Stomach (tissue), 9 donors: Measurements from ENCODE around the gene CDH12. TPM values are rescaled to one million over a fixed set of nuclear protein-coding genes. Genes with fewer than 3 reads are reported as not detected.
A peak's percentile ranks its signal among the peaks of the same experiment; 100 is the strongest.

Experiments used
- DNase-seq, 2 donors: peaks; one replicate each; pipeline versions ENCODE4 v3.0.0 to v3.0.0-alpha.2; 2013 to 2019
- H3K27ac ChIP-seq, 5 donors: fragments of 200-600 bp in 4 of 5; sonication (generic) in 4 of 5; one replicate each; pipeline ENCODE4 v1.5.1; 2013 to 2019; ENCODE audit warnings: mild to moderate bottlenecking in 1 of 5, moderate library complexity in 1 of 5
- H3K27me3 ChIP-seq, 3 donors: fragments of 200-600 bp; sonication (generic); one replicate each; pipeline ENCODE4 v1.5.1; 2017 to 2019; ENCODE audit warnings: mixed run types in 1 of 3
- H3K36me3 ChIP-seq, 4 donors: fragments of 200-600 bp; sonication (generic); 1 replicate in 3 of 4; 2 replicates in 1 of 4; pipeline ENCODE4 v1.5.1; 2016 to 2019
- H3K4me1 ChIP-seq, 4 donors: fragments of 200-600 bp; sonication (generic); one replicate each; pipeline ENCODE4 v1.5.1; 2016 to 2019
- H3K4me3 ChIP-seq, 4 donors: fragments of 200-600 bp; sonication (generic) in 3 of 4; one replicate each; pipeline ENCODE4 v1.5.1; 2016 to 2019; ENCODE audit warnings: mild to moderate bottlenecking in 1 of 4
- H3K9me3 ChIP-seq, 4 donors: fragments of 200-600 bp; sonication (generic); one replicate each; pipeline ENCODE4 v1.5.1; 2016 to 2019
- EP300 ChIP-seq: sonication (generic); formaldehyde crosslinking; IDR thresholded peaks from one replicate; pipeline ENCODE4 v1.6.1; 2017; ENCODE audit warnings: antibody characterized with exemption
- POLR2A ChIP-seq, 4 donors: fragments of 450-650 bp; IDR thresholded peaks; one replicate each; pipeline ENCODE4 v1.6.1; 2016; ENCODE audit warnings: antibody characterized with exemption in 4 of 4, control low read depth in 2 of 4, mild to moderate bottlenecking in 1 of 4, moderate library complexity in 1 of 4
- POLR2AphosphoS5 ChIP-seq, 3 donors: sonication (generic); formaldehyde crosslinking; IDR thresholded peaks; one replicate each; pipeline ENCODE4 v1.6.1; 2016; ENCODE audit warnings: antibody characterized with exemption in 3 of 3
- WGBS, 5 donors: extraction: QIAGEN DNeasy Blood & Tissue Kit in 3 of 5; methylation state at CpG; one replicate each; pipeline versions ENCODE4 v1.1.5 to v1.1.7; 2013 to 2018; 5-methylcytosine and 5-hydroxymethylcytosine counted together
- intact Hi-C: fragments of 100-400 bp; cut with DNase I; formaldehyde crosslinking; loops from one replicate; pipeline ENCODE4 v1.15.1; 2023; ENCODE audit warnings: low total_unique reads
- polyA plus RNA-seq, 3 donors: library from polyadenylated mRNA; stranded (reverse); fragments of 200-250 nt; gene quantifications; one replicate each; pipeline ENCODE4 v1.2.3, GENCODE V29; 2013
- total RNA-seq, 5 donors: library from RNA; depleted of rRNA; stranded (reverse); fragments of >200 nt; gene quantifications; one replicate each; pipeline versions ENCODE4 v1.1.0 to v1.2.3, GENCODE V29; 2014 to 2016
- TF ChIP-seq, protein P1 (sequence below), 7 experiments: fragments of 450-650 bp in 4 of 7; fragments of 200-600 bp in 3 of 7; sonication (generic) in 3 of 7; IDR thresholded peaks; one replicate each; pipeline ENCODE4 v1.5.1; 2016 to 2019; ENCODE audit warnings: antibody characterized with exemption in 7 of 7, control low read depth in 2 of 7, mild to moderate bottlenecking in 1 of 7
- donor health status: healthy with polysubstance abuse.
- donor health status: Bipolar disorder and iron deficiency.
- donor health status: healthy.

The CDH12 gene
- total and polyA plus RNA-seq, 8 donors, result 0.76 to 1.3 TPM; not detected in 6

DNA sequence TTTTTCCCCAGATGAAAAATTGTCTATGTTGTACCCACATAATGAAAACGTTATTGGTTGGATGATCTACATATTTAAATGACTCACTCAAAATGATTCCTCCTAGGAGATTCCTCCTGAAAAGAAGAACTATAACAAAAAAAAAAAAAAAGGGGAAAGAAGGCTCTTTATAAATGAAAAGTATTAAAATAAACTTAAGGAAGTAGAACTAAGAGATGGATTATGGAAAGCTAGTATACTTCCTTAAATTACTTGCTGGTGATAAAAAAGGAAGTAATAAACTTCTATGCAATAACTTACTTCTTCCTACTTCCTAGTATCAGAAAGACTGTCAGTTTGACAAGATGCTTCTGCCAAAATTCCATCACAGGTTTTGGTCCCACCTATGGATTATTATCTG is 1087.7 kb downstream of the CDH12 start:
- no peak for DNase-seq
- 19 to 38% (median 29%) methylated on average over 1 of the region's 1 CpG for WGBS, 5 donors
- Histone ChIP-seq H3K27ac (no peak overlapping the region), H3K27me3 (no peaks in the 10 kb centered on the region), H3K9me3 (no peaks in the 10 kb centered on the region), H3K4me3 (no peak overlapping the region), H3K4me1 (no peaks in the 10 kb centered on the region), H3K36me3 (no peaks in the 10 kb centered on the region)
- no peak for TF ChIP-seq POLR2AphosphoS5 (IDR thresholded peaks at IDR 0.05)
- no peak for TF ChIP-seq POLR2A (IDR thresholded peaks at IDR 0.05)
- no peak for TF ChIP-seq EP300
- TF ChIP-seq, protein P1, sequence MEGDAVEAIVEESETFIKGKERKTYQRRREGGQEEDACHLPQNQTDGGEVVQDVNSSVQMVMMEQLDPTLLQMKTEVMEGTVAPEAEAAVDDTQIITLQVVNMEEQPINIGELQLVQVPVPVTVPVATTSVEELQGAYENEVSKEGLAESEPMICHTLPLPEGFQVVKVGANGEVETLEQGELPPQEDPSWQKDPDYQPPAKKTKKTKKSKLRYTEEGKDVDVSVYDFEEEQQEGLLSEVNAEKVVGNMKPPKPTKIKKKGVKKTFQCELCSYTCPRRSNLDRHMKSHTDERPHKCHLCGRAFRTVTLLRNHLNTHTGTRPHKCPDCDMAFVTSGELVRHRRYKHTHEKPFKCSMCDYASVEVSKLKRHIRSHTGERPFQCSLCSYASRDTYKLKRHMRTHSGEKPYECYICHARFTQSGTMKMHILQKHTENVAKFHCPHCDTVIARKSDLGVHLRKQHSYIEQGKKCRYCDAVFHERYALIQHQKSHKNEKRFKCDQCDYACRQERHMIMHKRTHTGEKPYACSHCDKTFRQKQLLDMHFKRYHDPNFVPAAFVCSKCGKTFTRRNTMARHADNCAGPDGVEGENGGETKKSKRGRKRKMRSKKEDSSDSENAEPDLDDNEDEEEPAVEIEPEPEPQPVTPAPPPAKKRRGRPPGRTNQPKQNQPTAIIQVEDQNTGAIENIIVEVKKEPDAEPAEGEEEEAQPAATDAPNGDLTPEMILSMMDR (IDR thresholded peaks at IDR 0.05), result no peak
- intact Hi-C loops, result no loop called here

DNA sequence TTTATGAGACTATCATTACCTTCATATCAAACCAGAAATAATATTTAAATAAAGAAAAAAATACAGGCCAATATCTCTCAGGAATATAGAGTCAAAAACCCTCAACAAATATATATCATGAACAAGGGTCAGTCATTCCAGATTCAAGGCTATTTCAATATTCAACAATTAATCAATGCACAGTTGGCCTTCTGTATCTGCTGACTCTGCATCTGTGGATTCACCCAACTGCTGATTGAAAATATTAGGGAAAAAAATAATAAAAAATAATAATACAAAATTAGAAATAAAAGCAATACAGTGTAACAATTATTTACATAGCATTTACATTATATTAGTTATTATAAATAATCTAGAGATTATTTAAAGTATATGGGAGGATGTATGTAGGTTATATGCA is 1114.0 kb downstream of the CDH12 start:
- no peak for TF ChIP-seq POLR2A (IDR thresholded peaks at IDR 0.05)
- TF ChIP-seq, protein P1 (IDR thresholded peaks at IDR 0.05), result no peak
- no peak for TF ChIP-seq EP300
- no peak for TF ChIP-seq POLR2AphosphoS5 (IDR thresholded peaks at IDR 0.05)

DNA sequence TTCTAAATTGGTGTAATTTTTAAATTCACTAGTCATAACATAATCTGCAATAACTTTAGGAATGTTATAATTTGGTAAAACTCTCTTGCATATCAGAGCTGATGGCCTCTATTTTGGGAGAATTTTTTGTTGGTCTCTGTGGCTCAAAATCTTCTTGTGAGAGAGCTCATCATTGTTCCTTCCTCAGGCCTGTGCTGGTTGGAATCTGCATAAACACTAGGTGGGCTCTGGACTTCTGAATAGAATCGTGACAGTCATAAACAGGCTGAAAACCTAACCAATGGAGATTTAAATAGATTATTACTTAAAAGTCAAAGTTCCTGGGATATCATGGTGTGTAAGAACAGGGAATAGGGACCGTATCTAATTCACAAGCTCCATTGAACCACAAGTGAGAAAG is 1129.6 kb downstream of the CDH12 start:
- no peak overlapping the region for H3K4me3 ChIP-seq
- WGBS, 5 donors, result 46 to 71% (median 62%) methylated on average over 2 of the region's 2 CpGs
- TF ChIP-seq POLR2AphosphoS5 (IDR thresholded peaks at IDR 0.05), result no peak
- TF ChIP-seq, protein P1 (IDR thresholded peaks at IDR 0.05), result no peak
- no peak for TF ChIP-seq POLR2A (IDR thresholded peaks at IDR 0.05)
- no peak for TF ChIP-seq EP300
- DNase-seq, result no peak
- no peaks in the 10 kb centered on the region for H3K4me1 ChIP-seq
- no peak overlapping the region for H3K27ac ChIP-seq
- no peaks in the 10 kb centered on the region for H3K27me3 ChIP-seq
- H3K36me3 ChIP-seq, result no peaks in the 10 kb centered on the region
- intact Hi-C loops, result no loop called here
- H3K9me3 ChIP-seq, result peaks cover 0 to 4% (median 0%) of the 10 kb centered on the region in 4 donors

More for the DNA sequence above, 1114.0 kb downstream of the CDH12 start:
- Histone ChIP-seq H3K4me3 (no peak overlapping the region), H3K27ac (no peak overlapping the region), H3K9me3 (no peaks in the 10 kb centered on the region), H3K27me3 (no peaks in the 10 kb centered on the region), H3K4me1 (no peaks in the 10 kb centered on the region), H3K36me3 (no peaks in the 10 kb centered on the region)
- intact Hi-C loops, result no loop called here
- DNase-seq, result no peak

DNA sequence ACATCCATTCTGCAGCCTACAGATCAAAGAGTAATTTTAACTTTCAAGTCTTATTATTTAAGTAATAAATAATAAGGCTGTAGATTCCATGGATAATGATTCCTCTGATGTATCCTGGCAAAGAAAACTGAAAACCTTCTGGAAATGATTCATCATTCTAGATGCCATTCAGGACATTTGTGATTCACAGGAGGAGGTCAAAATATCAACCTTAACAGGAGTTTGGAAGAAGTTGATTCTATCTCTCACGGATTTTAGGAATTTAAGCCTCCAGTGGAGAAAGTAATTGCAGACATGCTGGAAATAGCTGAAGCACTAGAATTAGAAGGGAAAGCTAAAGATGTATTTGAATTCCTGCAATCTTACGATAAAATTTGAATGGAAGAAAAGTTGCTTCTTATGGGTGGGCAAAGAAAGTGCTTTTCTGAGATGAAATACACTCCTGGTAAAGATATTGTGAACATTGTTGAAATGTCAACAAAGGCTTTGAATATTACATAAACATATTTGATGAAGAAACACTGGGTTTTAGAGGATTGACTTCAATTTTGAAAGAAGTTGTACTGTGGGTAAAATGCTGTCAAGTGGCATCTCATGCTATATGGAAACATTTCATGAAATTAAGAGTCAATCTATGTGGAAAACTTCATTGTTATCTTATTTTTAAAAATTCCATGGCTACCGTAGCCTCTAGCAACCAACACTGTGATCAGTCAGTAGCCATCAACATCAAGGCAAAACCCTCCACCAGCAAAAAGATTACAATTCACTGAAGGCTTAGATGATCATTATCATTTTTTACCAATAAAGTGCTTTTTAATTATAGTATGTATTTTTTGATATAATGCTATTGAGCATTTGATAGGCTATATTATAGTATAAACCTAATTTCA is 1141.0 kb downstream of the CDH12 start:
- DNase-seq, result peak in 1 of 2 donors; percentile 10
- intact Hi-C loops, result no loop called here
- WGBS, 5 donors, result 65 to 78% (median 70%) methylated on average over 3 of the region's 3 CpGs
- TF ChIP-seq POLR2A (IDR thresholded peaks at IDR 0.05) (no peak), POLR2AphosphoS5 (IDR thresholded peaks at IDR 0.05) (no peak), EP300 (no peak)
- TF ChIP-seq, protein P1 (IDR thresholded peaks at IDR 0.05), result no peak
- Histone ChIP-seq H3K27ac (no peak overlapping the region), H3K4me3 (no peak overlapping the region), H3K27me3 (no peaks in the 10 kb centered on the region), H3K4me1 (no peaks in the 10 kb centered on the region), H3K36me3 (no peaks in the 10 kb centered on the region), H3K9me3 (peaks cover 0 to 11% (median 5%) of the 10 kb centered on the region in 4 donors)
